SK-N-SH (cell line): ENCODE data around the gene MIEN1. TPM values are rescaled to one million over a fixed set of nuclear protein-coding genes. Genes with fewer than 3 reads are reported as not detected.

Source experiments
- CTCF ChIA-PET: fragments of 300-600, 350-600 bp; formaldehyde crosslinking; extraction: SDS; loops from one replicate; lab custom pipeline; 2021; lab: Yijun Ruan, JAX
- POLR2A ChIA-PET: fragments of 350-600 bp; sonication (Branson Sonifier 250); formaldehyde crosslinking; extraction: SDS; loops from one replicate; lab custom pipeline; 2020; ENCODE audit warnings: antibody characterized with exemption, inconsistent platforms; lab: Yijun Ruan, JAX
- DNase-seq: peaks from one replicate; pipeline ENCODE4 v3.0.0; 2012
- H2AFZ ChIP-seq: fragments of 200-600 bp; sonication (generic); 2 replicates; pipeline ENCODE4 v1.8.1; 2016; ENCODE audit warnings: antibody characterized with exemption, mild to moderate bottlenecking, low read depth
- H3F3A ChIP-seq: fragments of 200-600 bp; sonication (generic); replicated peaks from 2 replicates; pipeline ENCODE3; 2016; ENCODE audit warnings: antibody characterized with exemption, mild to moderate bottlenecking; ENCODE audit not compliant: insufficient read depth
- H3K27ac ChIP-seq, 2 experiments: fragments of 200-500 bp in 1 of 2; fragments of 200-600 bp in 1 of 2; sonication (Bioruptor generic) in 1 of 2; sonication (generic), shearing (Covaris generic) in 1 of 2; 2 replicates each; pipeline versions ENCODE4 v1.5.1 to v1.6.1; 2014 to 2016; ENCODE audit warnings: low read depth in 2 of 2, inconsistent platforms in 1 of 2, low read length in 1 of 2, mild to moderate bottlenecking in 1 of 2, mixed read lengths in 1 of 2
- H3K27me3 ChIP-seq: fragments of 200-600 bp; sonication (generic), shearing (Covaris generic); 2 replicates; pipeline ENCODE4 v1.6.1; 2016; ENCODE audit warnings: mixed run types; ENCODE audit not compliant: insufficient read depth
- H3K36me3 ChIP-seq, 2 experiments: fragments of 200-500 bp in 1 of 2; fragments of 200-600 bp in 1 of 2; sonication (Bioruptor generic) in 1 of 2; sonication (generic) in 1 of 2; replicated peaks in 1 of 2; 2 replicates each; pipeline versions ENCODE3 to v1.5.1; 2014 to 2016; ENCODE audit warnings: low read length in 1 of 2, mild to moderate bottlenecking in 1 of 2; ENCODE audit not compliant: insufficient read depth in 2 of 2, control insufficient read depth in 1 of 2
- H3K4me1 ChIP-seq, 2 experiments: fragments of 200-500 bp in 1 of 2; fragments of 200-600 bp in 1 of 2; sonication (Bioruptor generic) in 1 of 2; sonication (generic), shearing (Covaris generic) in 1 of 2; 2 replicates each; pipeline versions ENCODE4 v1.5.1 to v1.6.1; 2014 to 2016; ENCODE audit warnings: low read depth in 1 of 2, low read length in 1 of 2, mixed run types in 1 of 2; ENCODE audit not compliant: insufficient read depth in 2 of 2, control insufficient read depth in 1 of 2
- H3K4me2 ChIP-seq: fragments of 200-600 bp; sonication (generic), shearing (Covaris generic); 2 replicates; pipeline ENCODE4 v1.6.1; 2017; ENCODE audit warnings: mixed run types
- H3K4me3 ChIP-seq, 2 experiments: fragments of 200-500 bp in 1 of 2; fragments of 200-600 bp in 1 of 2; sonication (Bioruptor generic) in 1 of 2; sonication (generic), shearing (Covaris generic) in 1 of 2; 2 replicates each; pipeline versions ENCODE4 v1.5.1 to v1.8.1; 2014 to 2016; ENCODE audit warnings: low read depth in 2 of 2, inconsistent platforms in 1 of 2, low read length in 1 of 2, mild to moderate bottlenecking in 1 of 2, mixed read lengths in 1 of 2, moderate library complexity in 1 of 2
- H3K79me2 ChIP-seq: fragments of 200-600 bp; sonication (generic); 2 replicates; pipeline ENCODE4 v1.8.1; 2017; ENCODE audit warnings: mild to moderate bottlenecking; ENCODE audit not compliant: insufficient read depth
- H3K9ac ChIP-seq: fragments of 200-600 bp; sonication (generic); 2 replicates; pipeline ENCODE4 v1.6.1; 2017; ENCODE audit warnings: mixed run types
- H3K9me2 ChIP-seq: fragments of 200-600 bp; sonication (generic); 2 replicates; pipeline ENCODE4 v1.6.1; 2017; ENCODE audit warnings: mixed run types
- H3K9me3 ChIP-seq: fragments of 200-600 bp; sonication (generic); 2 replicates; pipeline ENCODE4 v1.6.1; 2017; ENCODE audit warnings: mixed run types, mild to moderate bottlenecking, moderate library complexity
- H4K20me1 ChIP-seq: fragments of 200-600 bp; sonication (generic); 2 replicates; pipeline ENCODE4 v1.6.1; 2017; ENCODE audit warnings: mild to moderate bottlenecking, mixed run types; ENCODE audit not compliant: insufficient read depth
- CTCF ChIP-seq: fragments of 200-600 bp; sonication (generic); IDR thresholded peaks from 2 replicates; pipeline ENCODE4 v1.6.1; 2017; ENCODE audit warnings: antibody characterized with exemption, mild to moderate bottlenecking, moderate library complexity
- EZH2phosphoT487 ChIP-seq: fragments of 200-600 bp; sonication (generic); IDR thresholded peaks from 2 replicates; pipeline ENCODE4 v1.6.1; 2017; ENCODE audit warnings: low read depth, mixed run types, mild to moderate bottlenecking, antibody characterized with exemption, moderate library complexity, borderline replicate concordance
- IRF3 ChIP-seq: fragments of 150-350 bp; IDR thresholded peaks from 2 replicates; pipeline ENCODE4 v1.6.1; 2016; ENCODE audit warnings: mild to moderate bottlenecking, low read depth, low read length
- MXI1 ChIP-seq: IDR thresholded peaks from 2 replicates; pipeline ENCODE4 v1.6.1; 2012; ENCODE audit warnings: mild to moderate bottlenecking, low read depth, low read length, improper control_type of control experiment
- RAD21 ChIP-seq: IDR thresholded peaks from 2 replicates; pipeline ENCODE4 v1.6.1; 2012; ENCODE audit warnings: mild to moderate bottlenecking, low read length
- RXRA ChIP-seq: IDR thresholded peaks from 2 replicates; pipeline ENCODE4 v1.4.0; 2012; ENCODE audit warnings: low read depth, mild to moderate bottlenecking, borderline replicate concordance
- TAF1 ChIP-seq: IDR thresholded peaks from 2 replicates; pipeline ENCODE4 v1.6.1; 2012; ENCODE audit warnings: low read depth, mild to moderate bottlenecking, low read length, moderate library complexity, borderline replicate concordance
- TCF12 ChIP-seq: IDR thresholded peaks from 2 replicates; pipeline ENCODE4 v1.4.0; 2012
- USF2 ChIP-seq: fragments of 150-350 bp; IDR thresholded peaks from 2 replicates; pipeline ENCODE4 v1.6.1; 2017; ENCODE audit warnings: antibody characterized with exemption, low read length, low read depth, borderline replicate concordance
- YY1 ChIP-seq: IDR thresholded peaks from 2 replicates; pipeline ENCODE4 v1.4.0; 2012; ENCODE audit warnings: low read depth, mild to moderate bottlenecking
- ZBTB33 ChIP-seq: IDR thresholded peaks from 2 replicates; pipeline ENCODE4 v1.4.0; 2012; ENCODE audit warnings: low read depth, borderline replicate concordance
- WGBS: methylation state at CpG from one replicate; pipeline ENCODE4 v1.1.6; 2017; ENCODE audit warnings: low lambda C conversion rate; 5-methylcytosine and 5-hydroxymethylcytosine counted together
- polyA plus RNA-seq, 3 experiments: library from polyadenylated mRNA; depleted of rRNA; stranded (reverse); fragments of >200 nt; gene quantifications; 2 replicates each; pipeline ENCODE4 v1.2.3, GENCODE V29; 2012

MIEN1 gene
- polyA plus RNA-seq, 1 of the 3 experiments (the other 2 are of a cell fraction), result 100 TPM

- H3K27me3 ChIP-seq, result peaks cover 30% of the 10 kb centered on the region; the same call in 1 of the 2 replicates
- H3K9ac ChIP-seq, result peak overlapping the region; percentile 70
- H3K9me3 ChIP-seq, result no peaks in the 10 kb centered on the region
- POLR2A ChIA-PET, result interaction anchor here (0.5 to 1.1 kb wide), 2 partner anchors 133 to 1946 kb away, joined by 3 read pairs; no protein-coding TSS in a partner anchor
- H3K27ac ChIP-seq, result no peak overlapping the region
- H2AFZ ChIP-seq, result peak overlapping the region; percentile 96
- no peaks in the 10 kb centered on the region for H3K36me3 ChIP-seq
- H3K4me2 ChIP-seq, result peak overlapping the region; percentile 96
- H3K4me3 ChIP-seq, result peak overlapping the region; percentile 60 to 62
- no peak for DNase-seq
- H3K79me2 ChIP-seq, result no peaks in the 10 kb centered on the region
- TF ChIP-seq TCF12, result no peak
- no peak for TF ChIP-seq USF2
- TF ChIP-seq CTCF, result no peak
- peaks cover 0 to 10% of the 10 kb centered on the region in 2 experiments; a peak in 1 of 4 replicates for H3K4me1 ChIP-seq
- CTCF ChIA-PET, result interaction anchor here (0.6 to 2.9 kb wide), 16 partner anchors 9 to 225 kb away, joined by 3 to 33 read pairs (median 4); partner anchors contain the start of genes MIEN1 and PGAP3
- H4K20me1 ChIP-seq, result no peaks in the 10 kb centered on the region
- 69% methylated on average over 15 of the region's 21 CpGs for WGBS
- no peaks in the 10 kb centered on the region for H3K9me2 ChIP-seq
- peaks cover 5% of the 10 kb centered on the region for H3F3A ChIP-seq
Observed at GRCh38 chr17:39754958-39755553, 24.7 kb upstream of the MIEN1 start.

GRCh38 chr17:39754161-39754957 is 24.0 kb upstream of the MIEN1 start:
- Histone ChIP-seq H3K9me3 (no peaks in the 10 kb centered on the region), H2AFZ (peak overlapping the region; percentile 96), H3K27ac (peak overlapping the region in 1 of 2 experiments; percentile 72; a peak in 2 of 4 replicates), H4K20me1 (no peaks in the 10 kb centered on the region), H3K79me2 (no peaks in the 10 kb centered on the region), H3K9me2 (no peaks in the 10 kb centered on the region), H3F3A (peaks cover 5% of the 10 kb centered on the region), H3K4me1 (peaks cover 0 to 12% of the 10 kb centered on the region in 2 experiments; a peak in 1 of 4 replicates), H3K4me2 (peak overlapping the region; percentile 96), H3K4me3 (peak overlapping the region; percentile 60 to 62), H3K36me3 (no peaks in the 10 kb centered on the region), H3K27me3 (peaks cover 23% of the 10 kb centered on the region; the same call in 1 of the 2 replicates), H3K9ac (peak overlapping the region; percentile 70)
- ChIA-PET CTCF (interaction anchor here (0.6 to 2.9 kb wide), 16 partner anchors 10 to 226 kb away, joined by 3 to 33 read pairs (median 4); partner anchors contain the start of genes MIEN1 and PGAP3), POLR2A (interaction anchor here (0.5 to 1.1 kb wide), 2 partner anchors 133 to 1947 kb away, joined by 3 read pairs; no protein-coding TSS in a partner anchor)
- DNase-seq, result peak; percentile 98
- 8% methylated on average over 8 of the region's 91 CpGs for WGBS
- TF ChIP-seq TCF12, result peak; percentile 19; the same call in 1 of the 2 replicates
- peak; percentile 72 for TF ChIP-seq RAD21
- peak; percentile 48; the same call in 1 of the 2 replicates for TF ChIP-seq MXI1
- no peak for TF ChIP-seq IRF3
- 0 out of 2 replicates have a peak, but pooled peaks have one; percentile 30 for TF ChIP-seq YY1
- TF ChIP-seq ZBTB33, result 0 out of 2 replicates have a peak, but pooled peaks have one; percentile 40
- no peak for TF ChIP-seq EZH2phosphoT487
- peak; percentile 65 for TF ChIP-seq CTCF
- peak; percentile 54; the same call in 1 of the 2 replicates for TF ChIP-seq RXRA
- peak; percentile 33; the same call in 1 of the 2 replicates for TF ChIP-seq TAF1
- no peak for TF ChIP-seq USF2
